H4 (cell line): ENCODE results near the gene UEVLD. TPM values are rescaled to one million over a fixed set of nuclear protein-coding genes. Genes with fewer than 3 reads are reported as not detected.
"Not testable (repeated sequence)": the region's sequence is repeated elsewhere in the genome, so short reads cannot be mapped to it uniquely, and the experiment has no call there.

Experiments used
- DNase-seq: peaks from one replicate; pipeline ENCODE4 v3.0.0-alpha.2; 2015; ENCODE audit warnings: low spot score
- total RNA-seq: library from RNA; depleted of rRNA; stranded (reverse); fragments of >200 nt; shearing (Covaris generic); gene quantifications from 2 replicates; pipeline ENCODE4 v1.2.3, GENCODE V29; 2014; rRNA removed

UEVLD gene
- total RNA-seq: 39.9 and 52.9 TPM in 2 replicates

GRCh38 chr11:18588297-18589252 is at the start of gene UEVLD:
Gene UEVLD (minus strand): TSS chr11:18588734. CDS start chr11:18588654, 80 bp downstream.
- DNase-seq: peak; percentile 80

DNA sequence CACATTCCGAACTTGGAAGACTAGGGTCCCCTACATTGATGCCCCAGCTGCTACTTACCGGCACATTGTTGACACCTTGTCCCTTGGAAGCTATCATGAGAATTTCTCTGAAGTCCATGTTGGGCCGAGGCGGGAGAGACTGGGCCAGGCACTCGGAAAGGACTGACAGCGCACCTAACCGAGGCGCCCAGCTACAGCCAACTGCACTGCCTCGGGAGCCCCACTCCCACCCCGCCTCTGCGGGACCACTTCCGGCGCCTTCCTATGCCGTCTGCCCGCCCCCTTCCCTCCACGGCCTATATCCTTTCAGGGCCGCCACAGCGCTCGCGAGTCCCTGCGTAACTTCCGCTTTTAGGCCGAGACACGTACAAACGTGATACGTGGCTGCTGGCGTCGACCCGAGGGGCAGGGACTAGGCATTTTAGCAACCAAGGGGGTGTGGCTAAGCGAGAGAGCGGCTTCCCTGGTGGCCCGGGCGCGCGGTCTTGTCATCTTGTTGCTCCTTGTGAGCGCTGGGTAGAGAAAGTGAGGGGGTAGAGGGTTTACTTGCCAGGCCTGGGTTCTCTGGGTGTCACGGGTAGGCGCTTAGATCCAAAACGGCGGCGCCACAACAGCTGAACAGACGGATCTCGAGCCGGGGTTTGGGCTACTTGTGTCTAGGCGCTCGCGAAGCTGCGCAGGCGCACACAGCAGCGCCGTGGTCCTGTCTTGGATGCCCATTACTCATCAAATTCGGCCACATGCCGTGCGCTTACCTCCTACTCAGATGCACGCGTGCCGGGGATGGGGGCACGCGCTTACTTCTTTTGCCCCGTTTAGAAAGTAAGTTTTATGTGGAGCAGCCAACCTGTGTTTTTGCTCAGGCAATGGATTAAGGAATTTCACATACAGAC is 45.9 kb upstream of the UEVLD start, which contains the start of gene SPTY2D1:
SPTY2D1 (minus strand) TSS at position 203 of the 893 bp plus-strand sequence; CDS start at position 118, 85 bp downstream.
- peak; percentile 100 for DNase-seq

- no peak for DNase-seq
These were observed 45.0 kb upstream of the UEVLD start for GRCh38 chr11:18633256-18634139.

GRCh38 chr11:18632841-18633240 is 44.3 kb upstream of the UEVLD start:
- no peak for DNase-seq

DNA sequence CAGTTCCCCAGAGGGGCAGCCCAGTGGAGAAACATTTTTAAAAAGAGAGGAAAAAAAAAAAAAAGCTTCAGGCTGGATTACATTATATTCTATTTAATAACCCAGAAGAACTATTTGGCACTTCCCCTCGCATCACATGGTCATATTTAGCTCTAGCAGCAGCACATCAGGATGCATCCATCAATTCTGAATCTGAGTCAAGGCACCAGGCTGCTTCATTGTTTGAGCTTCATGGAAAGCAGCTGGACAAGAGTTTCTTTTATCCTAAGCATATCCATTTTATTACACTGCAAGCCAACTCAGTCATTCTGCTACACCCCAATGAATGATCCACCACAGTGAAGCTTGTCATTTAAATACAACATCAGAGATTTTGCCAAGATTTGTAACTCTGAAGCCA is 35.6 kb upstream of the UEVLD start:
- no peak for DNase-seq

GRCh38 chr11:18623707-18624106 is 35.2 kb upstream of the UEVLD start:
- no peak for DNase-seq

DNA sequence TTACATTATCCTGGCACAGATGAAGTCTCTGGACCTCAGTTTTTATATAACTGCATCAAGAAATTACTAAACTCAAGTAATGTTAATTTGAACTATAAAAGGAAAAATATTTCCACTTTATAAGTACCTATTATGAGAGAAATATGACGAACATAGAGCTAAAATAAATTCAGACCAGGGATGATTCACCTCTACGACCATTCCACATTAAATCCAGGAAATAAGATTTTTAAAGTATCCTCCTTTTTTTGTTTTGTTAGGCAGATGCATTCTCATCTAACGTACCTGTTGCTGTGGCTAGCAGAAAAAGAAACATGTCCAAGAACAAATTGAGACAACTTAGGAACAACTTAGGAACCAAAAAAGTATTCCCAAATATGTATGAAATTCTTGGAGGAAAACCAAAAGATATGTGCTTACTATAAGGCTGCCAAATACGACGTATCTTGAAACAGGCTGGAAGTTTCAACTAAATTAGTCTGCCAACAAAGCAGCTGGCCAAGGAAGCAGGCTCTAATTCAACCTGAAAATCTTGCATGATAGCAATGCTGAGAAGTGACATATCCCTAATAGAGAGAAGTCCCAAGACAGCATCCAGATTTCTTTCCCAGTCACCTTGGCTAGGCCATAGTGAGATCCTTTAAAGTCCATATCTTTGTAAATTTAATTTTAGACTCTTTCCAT is 29.9 kb upstream of the UEVLD start:
- no peak for DNase-seq

DNA sequence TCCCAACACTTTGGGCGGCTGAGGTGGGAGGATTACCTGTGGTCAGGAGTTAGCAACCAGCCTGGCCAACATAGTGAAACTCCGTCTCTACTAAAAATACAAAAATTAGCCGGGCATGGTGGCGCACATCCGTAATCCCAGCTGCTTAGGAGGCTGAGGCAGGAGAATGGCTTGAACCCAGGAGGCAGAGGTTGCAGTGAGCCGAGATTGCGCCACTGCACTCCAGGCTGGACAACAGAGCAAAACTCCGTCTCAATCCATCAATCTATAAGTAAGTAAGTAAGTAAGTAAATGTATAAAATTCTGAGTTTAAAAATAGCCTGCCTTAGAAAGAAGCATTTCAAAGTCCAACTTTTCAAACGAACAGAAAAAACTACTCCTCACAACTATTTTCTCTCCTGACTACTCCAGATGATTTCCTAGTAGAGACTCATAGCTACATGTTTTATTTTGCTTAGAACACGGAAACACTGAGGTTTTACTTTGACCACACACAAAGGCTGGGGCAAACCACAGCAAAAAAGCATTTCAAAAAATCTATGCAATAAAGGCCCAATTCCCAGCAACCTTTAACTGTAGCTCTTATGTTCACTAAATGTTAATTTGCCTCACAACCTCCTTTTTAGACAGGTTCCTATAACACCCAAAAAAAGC is 29.3 kb upstream of the UEVLD start:
- peak; percentile 47 for DNase-seq

DNA sequence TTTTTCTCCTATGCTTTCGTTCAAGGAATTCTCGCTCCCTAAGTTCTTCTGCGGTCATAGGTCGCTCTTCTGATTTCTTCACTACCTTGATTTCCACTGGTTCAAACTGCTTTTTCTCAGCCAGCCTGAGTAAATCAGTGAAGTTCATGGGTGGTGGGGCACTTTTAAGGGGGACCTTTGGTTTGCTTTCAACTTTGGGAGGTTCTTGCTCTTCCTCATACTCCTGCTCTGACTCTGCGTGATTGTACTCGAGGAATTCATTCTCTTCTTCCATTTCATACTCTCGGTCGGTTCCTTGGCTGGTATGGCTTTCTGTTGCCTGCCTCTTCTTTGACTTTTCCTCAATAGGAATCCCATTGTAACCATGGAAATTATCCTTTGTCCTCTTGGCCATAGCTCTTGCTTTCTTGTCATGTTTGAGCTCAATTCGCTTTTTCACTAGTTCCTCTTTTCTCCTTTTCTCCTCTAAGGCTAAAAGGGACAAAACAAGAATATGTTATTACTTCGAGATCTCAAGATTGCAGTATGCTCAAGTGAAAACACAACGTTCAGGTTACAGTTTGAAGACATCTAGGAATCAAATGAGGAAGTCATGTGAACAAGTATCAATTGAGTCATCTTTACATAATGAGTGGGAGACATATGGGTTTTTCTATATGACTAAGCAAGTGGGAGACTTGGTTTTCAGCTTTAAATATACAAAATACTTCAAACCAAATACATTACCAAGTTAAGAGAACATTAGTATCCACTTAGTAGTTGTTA is 27.3 kb upstream of the UEVLD start:
- DNase-seq: no peak

GRCh38 chr11:18614667-18615066 is 26.1 kb upstream of the UEVLD start:
- DNase-seq: no peak

DNA sequence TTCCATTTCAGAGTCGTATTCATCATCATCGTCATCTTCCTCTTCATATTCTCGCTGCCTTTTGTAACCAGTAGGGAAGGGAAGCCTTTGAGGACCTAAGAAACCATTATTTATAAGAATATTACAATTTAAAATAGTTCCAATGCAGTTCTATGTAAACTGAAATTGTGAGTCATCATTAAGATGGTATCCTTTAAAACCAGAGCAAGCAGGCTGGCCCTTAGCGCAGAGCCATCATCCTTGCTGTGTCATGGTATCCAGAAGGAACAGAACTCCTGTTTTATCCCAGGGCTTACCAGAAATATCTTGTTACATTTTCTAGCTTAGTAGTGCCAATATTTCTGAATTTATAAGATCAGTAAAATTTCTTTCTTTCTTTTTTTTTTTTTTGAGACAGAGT is 23.9 kb upstream of the UEVLD start:
- DNase-seq: no peak

GRCh38 chr11:18611196-18611595 is 22.7 kb upstream of the UEVLD start:
- DNase-seq: no peak

- no peak for DNase-seq
These were observed 19.8 kb upstream of the UEVLD start for GRCh38 chr11:18608376-18608775.

GRCh38 chr11:18600915-18601569 is 12.5 kb upstream of the UEVLD start:
- no peak for DNase-seq

- DNase-seq: no peak
These were observed 11.3 kb upstream of the UEVLD start, which contains the start of gene MISFA for GRCh38 chr11:18599739-18600230. Gene MISFA (plus strand): TSS chr11:18599789. CDS start chr11:18599929, 140 bp downstream.

- DNase-seq: no peak
These were observed 6.6 kb upstream of the UEVLD start for GRCh38 chr11:18594999-18595749.

DNA sequence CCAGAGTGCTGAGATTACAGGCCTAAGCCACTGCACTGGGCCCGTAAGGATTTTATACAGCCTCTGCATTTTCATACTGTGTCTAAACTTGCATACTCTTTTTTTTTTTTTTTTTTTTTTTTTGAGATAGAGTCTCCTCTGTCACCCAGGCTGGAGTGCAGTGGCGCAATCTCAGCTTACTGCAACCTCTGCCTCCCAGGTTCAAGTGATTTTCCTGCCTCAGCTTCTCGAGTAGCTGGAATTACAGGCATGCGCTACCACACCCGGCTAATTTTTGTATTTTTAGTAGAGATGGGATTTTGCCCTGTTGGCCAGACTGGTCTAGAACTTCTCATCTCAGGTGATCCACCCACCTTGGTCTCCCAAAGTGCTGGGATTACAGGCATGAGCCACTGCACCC is 5.6 kb upstream of the UEVLD start:
- not testable (repeated sequence) for DNase-seq

DNA sequence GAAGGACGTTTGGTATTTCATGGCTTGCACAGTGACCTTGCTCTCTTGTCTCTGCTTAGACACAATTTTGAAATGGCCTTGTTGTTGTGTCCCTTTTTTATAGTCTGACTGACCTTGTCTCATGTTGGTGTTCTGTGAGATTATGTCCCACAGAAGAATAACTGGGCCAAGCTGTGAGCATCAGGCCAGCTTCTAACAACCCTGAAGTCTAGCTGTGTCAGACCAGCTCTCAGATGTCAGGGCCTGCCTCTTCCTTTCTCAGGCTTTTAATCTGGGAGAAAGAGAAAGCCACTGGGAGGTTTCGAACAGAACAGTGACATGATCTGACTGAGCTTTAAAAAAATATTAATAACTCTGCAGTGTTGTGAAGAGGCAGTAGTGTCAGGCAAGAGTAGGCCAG is 2.0 kb upstream of the UEVLD start:
- no peak for DNase-seq
